HG03066 (cell line): ENCODE data around the gene ATP5MK.
A peak's percentile ranks its signal among the peaks of the same experiment; 100 is the strongest.
"Not testable (repeated sequence)": the region's sequence is repeated elsewhere in the genome, so short reads cannot be mapped to it uniquely, and the experiment has no call there.

Source experiments
- ATAC-seq: cut with Tn5 transposase; IDR thresholded peaks from one replicate; pipeline ENCODE4 v1.9.1; 2021; ENCODE audit warnings: low read depth; ENCODE audit not compliant: unreplicated experiment

Gene ATP5MK

DNA sequence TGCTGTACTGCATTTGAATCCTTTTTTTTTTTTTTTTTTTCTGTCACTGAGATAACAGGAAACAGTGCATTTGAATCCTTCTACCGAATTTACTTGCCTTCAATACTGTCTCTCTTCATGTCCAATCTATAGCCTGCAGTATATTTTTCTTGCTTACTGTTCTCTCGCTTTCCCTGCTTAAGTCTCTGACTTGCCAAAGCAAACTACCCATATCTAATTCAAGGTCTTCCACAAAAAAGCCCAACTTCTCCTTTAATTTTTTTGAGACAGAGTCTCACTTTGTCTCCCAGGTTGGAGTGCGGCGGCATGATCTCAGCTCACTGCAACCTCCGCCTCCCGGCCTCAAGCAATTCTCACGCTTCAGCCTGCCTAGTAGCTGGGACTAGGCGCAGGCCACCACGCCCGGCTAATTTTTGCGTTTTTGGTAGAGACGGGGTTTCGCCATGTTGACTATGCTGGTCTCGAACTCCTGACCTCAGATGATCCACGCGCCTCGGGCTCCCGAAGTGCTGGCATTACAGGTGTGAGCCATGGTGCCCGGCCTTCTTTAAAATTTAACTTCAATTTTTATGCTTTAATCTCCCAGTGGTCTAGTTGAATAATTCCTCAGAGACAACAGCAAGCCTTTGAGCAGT lies 1.0 kb upstream of the ATP5MK start:
- ATAC-seq, result no peak

DNA sequence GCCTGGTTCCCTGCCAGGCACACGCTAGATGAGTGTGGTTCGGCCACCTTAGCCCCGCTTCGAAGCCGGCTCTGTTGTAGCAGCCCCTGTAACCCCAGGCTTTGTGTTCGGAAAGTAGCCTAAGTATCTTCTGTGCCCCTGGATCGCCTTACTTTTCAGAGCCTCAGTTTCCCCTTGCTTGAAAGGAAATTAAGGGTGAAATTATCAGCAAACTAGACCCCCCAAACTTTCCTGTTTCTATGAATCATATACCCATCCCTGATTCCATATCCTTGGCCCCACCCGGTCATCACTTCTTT lies 463 bp upstream of the ATP5MK start:
- no peak for ATAC-seq

DNA sequence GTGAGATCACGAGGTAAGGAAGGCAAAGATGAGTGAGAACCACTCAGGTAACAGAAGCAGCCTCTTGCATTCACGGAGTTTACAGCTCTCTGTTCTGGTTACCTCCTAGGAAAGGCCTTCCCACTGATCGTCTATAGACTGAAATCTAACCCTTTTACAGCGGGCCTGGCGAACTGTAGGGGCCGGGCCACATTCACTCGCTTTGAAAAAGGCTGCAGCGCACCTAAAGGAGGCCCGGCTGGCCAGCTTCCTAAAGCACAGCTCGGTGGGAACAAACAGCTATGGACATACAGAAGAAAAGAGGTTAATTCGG lies 565 bp downstream of the ATP5MK start:
- ATAC-seq, result no peak

GRCh38 chr10:103394180-103394579 lies 2.1 kb downstream of the ATP5MK start:
- no peak for ATAC-seq

DNA sequence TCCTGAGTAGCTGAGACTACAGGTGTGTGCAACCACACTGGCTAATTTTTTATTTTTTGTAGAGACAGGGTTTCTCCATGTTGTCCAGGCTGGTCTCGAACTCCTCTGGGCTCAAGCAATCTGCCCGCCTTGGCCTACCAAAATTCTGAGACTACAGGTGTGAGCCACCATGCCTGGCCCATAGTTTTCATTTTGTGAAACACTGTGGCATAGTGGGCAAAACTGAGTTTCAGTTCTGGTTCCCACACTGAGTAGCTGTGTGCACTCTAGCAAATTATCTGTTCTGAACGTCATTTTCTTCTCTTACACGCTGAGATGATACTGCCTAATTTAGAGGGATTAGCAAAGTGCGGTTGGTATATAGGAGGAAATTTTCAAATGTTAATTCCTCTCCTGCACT lies 13.5 kb downstream of the ATP5MK start:
- no peak for ATAC-seq

DNA sequence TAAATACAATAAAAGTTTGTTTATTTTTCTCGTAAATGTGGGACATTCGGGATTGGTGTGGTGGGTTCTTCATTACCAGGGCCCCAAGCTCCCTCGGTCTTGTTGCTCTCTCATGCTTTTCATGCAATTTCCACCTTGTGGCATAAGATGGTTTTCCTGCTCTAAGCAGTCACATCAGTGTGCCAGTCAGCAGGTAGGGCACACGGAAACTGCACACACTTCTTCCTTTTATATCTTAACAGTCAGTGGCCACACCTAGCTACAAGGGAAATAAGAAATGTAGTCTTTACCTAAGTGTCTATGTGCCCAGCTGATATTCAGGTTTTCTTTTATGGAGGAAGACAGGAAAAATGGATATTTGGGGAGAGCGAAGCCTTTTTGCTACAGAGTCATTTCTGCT lies 22.0 kb downstream of the ATP5MK start:
- no peak for ATAC-seq

- ATAC-seq, result no peak
Measured at GRCh38 chr10:103373544-103373943, 22.7 kb downstream of the ATP5MK start.

GRCh38 chr10:103367782-103368518 lies 28.3 kb downstream of the ATP5MK start, which contains the start of gene TAF5:
Gene TAF5 (plus strand): TSS chr10:103367976. CDS start chr10:103367990, 14 bp downstream.
- ATAC-seq, result peak; percentile 66

DNA sequence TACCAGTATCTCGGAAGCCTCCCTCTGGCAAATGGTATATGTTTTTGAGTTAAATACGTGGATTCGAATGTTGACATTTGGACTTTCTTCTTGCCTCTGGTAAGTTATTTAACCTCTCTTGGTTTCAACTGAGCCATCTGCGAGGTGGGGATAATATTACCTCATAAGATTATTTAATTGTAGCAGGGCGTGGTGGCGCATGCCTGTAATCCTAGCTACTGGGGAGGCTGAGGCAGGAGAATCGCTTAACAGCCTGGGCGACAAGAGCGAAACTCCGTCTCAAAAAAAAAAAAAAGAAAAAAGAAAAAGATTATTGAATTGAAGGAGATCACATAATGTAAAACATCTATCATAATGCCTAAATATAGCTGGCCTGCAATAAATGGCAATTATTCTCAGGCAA lies 28.9 kb downstream of the ATP5MK start:
- ATAC-seq, result no peak

GRCh38 chr10:103360791-103361190 lies 35.5 kb downstream of the ATP5MK start:
- not testable (repeated sequence) for ATAC-seq

DNA sequence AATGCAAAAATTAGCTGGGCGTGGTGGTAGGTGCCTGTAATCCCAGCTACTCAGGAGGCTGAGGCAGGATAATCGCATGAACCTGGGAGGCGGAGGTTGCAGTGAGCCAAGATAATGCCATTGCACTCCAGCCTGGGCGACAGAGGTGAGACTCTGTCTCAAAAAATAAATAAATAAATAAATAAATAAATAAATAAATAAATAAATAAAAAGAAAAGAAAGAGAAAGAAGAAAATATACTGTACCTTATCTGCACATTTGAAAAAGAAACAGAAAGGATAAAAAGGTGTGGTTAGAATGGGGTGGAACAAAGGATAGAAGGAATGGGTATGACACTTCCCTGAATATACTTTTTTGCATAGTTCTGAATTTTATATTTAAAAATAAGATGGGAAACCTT lies 36.8 kb downstream of the ATP5MK start:
- not testable (repeated sequence) for ATAC-seq

- ATAC-seq, result no peak
Measured at GRCh38 chr10:103355906-103356599, 40.2 kb downstream of the ATP5MK start.

DNA sequence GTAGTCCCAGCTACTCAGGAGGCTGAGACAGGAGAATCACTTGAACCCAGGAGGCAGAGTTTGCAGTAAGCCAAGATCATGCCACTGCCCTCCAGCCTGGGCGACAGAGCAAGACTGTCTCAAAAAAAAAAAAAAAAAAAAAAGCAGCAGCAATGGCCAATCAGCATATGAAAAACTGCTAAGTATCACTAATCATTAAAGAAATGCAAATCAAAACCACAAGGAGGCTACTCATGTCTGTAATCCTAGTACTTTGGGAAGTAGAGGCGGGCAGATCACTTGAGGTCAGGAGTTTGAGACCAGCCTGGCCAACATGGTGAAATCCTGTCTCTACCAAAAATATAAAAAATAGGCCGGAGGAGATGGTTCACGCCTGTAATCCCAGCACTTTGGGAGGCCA lies 41.7 kb downstream of the ATP5MK start:
- not testable (repeated sequence) for ATAC-seq

GRCh38 chr10:103353281-103353680 lies 43.0 kb downstream of the ATP5MK start:
- ATAC-seq, result no peak

- ATAC-seq, result peak; percentile 73
Measured at GRCh38 chr10:103350517-103351260, 45.6 kb downstream of the ATP5MK start, which contains the start of gene PCGF6. Gene PCGF6 (minus strand): TSS chr10:103351140. CDS start chr10:103351066, 74 bp downstream.

- no peak for ATAC-seq
Measured at GRCh38 chr10:103350175-103350516, 46.1 kb downstream of the ATP5MK start.
